DOHH2 (cell line): ENCODE measurements around the gene PES1.

Source experiments
- H3F3A ChIP-seq: fragments of 200-600 bp; sonication (generic), shearing (Covaris generic); 2 replicates; pipeline ENCODE4 v1.6.0; 2016; ENCODE audit warnings: antibody characterized with exemption, mild to moderate bottlenecking; ENCODE audit not compliant: control insufficient read depth, insufficient read depth
- H3K27ac ChIP-seq: fragments of 200-600 bp; sonication (generic); 2 replicates; pipeline ENCODE4 v1.5.1; 2014; ENCODE audit warnings: low read depth, mild to moderate bottlenecking, low read length, moderate library complexity
- H3K27me3 ChIP-seq: fragments of 200-600 bp; sonication (generic); 2 replicates; pipeline ENCODE4 v1.6.1; 2014; ENCODE audit warnings: mild to moderate bottlenecking, low read length, mixed read lengths; ENCODE audit not compliant: control insufficient read depth
- H3K36me3 ChIP-seq: fragments of 200-600 bp; sonication (generic); 2 replicates; pipeline ENCODE4 v1.6.1; 2014; ENCODE audit warnings: mild to moderate bottlenecking, low read length, moderate library complexity, mixed read lengths; ENCODE audit not compliant: control insufficient read depth
- H3K4me1 ChIP-seq: fragments of 200-600 bp; sonication (generic); 2 replicates; pipeline ENCODE4 v1.6.1; 2014; ENCODE audit warnings: mild to moderate bottlenecking, low read length, mixed read lengths; ENCODE audit not compliant: control insufficient read depth
- H3K4me2 ChIP-seq: fragments of 200-600 bp; sonication (generic); 2 replicates; pipeline ENCODE4 v1.6.0; 2014; ENCODE audit warnings: mild to moderate bottlenecking, low read length, moderate library complexity
- H3K4me3 ChIP-seq: fragments of 200-600 bp; sonication (generic); 2 replicates; pipeline ENCODE4 v1.5.1; 2014; ENCODE audit warnings: mild to moderate bottlenecking, low read length, mixed read lengths
- H3K79me2 ChIP-seq: fragments of 200-600 bp; sonication (generic); 2 replicates; pipeline ENCODE4 v1.6.1; 2014; ENCODE audit warnings: mild to moderate bottlenecking, low read length, mixed read lengths; ENCODE audit not compliant: control insufficient read depth
- H3K9me2 ChIP-seq: fragments of 200-600 bp; sonication (generic); replicated peaks from 2 replicates; pipeline ENCODE4 v1.6.1; 2014; ENCODE audit warnings: mild to moderate bottlenecking, low read length, mixed read lengths; ENCODE audit not compliant: control insufficient read depth
- H3K9me3 ChIP-seq: fragments of 200-600 bp; sonication (generic); 2 replicates; pipeline ENCODE4 v1.6.1; 2014; ENCODE audit warnings: antibody characterized with exemption, low read length, mixed read lengths; ENCODE audit not compliant: control insufficient read depth, insufficient read depth
- H4K20me1 ChIP-seq: fragments of 200-600 bp; sonication (generic); 2 replicates; pipeline ENCODE4 v1.6.0; 2014; ENCODE audit warnings: low read depth, mild to moderate bottlenecking, antibody characterized with exemption, low read length, moderate library complexity; ENCODE audit not compliant: control insufficient read depth, insufficient read depth
- EZH2phosphoT487 ChIP-seq: fragments of 200-600 bp; sonication (generic); IDR thresholded peaks from 2 replicates; pipeline ENCODE4 v1.6.1; 2017; ENCODE audit warnings: borderline replicate concordance, mild to moderate bottlenecking, antibody characterized with exemption, low read length, moderate library complexity, mixed read lengths
- TF ChIP-seq, protein P1 (sequence below): fragments of 200-600 bp; sonication (generic); IDR thresholded peaks from one replicate; pipeline ENCODE4 v1.5.1; 2014; ENCODE audit warnings: antibody characterized with exemption, mild to moderate bottlenecking, low read depth, low read length; ENCODE audit not compliant: poor library complexity, severe bottlenecking

PES1 gene

DNA sequence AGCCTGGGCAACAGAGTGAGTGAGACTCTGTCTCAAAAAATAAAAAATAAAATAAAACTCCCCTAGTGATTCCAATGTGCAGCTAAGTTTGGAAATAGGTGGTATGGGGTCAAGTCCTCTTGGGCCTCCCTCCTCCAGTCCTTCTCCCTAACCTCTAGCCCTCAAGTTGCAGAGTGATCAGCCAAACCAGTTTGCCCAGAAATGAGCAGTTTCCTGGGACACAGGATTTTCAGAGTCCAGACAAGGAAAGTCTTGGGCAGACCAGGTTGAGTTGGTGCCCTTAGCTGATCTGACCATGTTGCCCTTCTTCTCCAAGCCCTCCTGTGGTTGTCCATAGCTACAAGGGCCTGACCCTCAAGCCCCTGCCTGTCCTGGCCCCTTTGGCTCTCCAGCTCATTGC is 23.2 kb upstream of the PES1 start:
- Histone ChIP-seq H3K36me3 (no peaks in the 10 kb centered on the region), H4K20me1 (no peaks in the 10 kb centered on the region), H3K27ac (no peak overlapping the region), H3K27me3 (no peaks in the 10 kb centered on the region), H3K4me3 (no peak overlapping the region), H3K9me3 (no peaks in the 10 kb centered on the region), H3K4me1 (peaks cover 1% of the 10 kb centered on the region; the same call in 1 of the 2 replicates), H3K4me2 (no peak overlapping the region), H3K79me2 (no peaks in the 10 kb centered on the region), H3K9me2 (no peaks in the 10 kb centered on the region), H3F3A (no peaks in the 10 kb centered on the region)
- no peak for TF ChIP-seq EZH2phosphoT487
- TF ChIP-seq, protein P1, sequence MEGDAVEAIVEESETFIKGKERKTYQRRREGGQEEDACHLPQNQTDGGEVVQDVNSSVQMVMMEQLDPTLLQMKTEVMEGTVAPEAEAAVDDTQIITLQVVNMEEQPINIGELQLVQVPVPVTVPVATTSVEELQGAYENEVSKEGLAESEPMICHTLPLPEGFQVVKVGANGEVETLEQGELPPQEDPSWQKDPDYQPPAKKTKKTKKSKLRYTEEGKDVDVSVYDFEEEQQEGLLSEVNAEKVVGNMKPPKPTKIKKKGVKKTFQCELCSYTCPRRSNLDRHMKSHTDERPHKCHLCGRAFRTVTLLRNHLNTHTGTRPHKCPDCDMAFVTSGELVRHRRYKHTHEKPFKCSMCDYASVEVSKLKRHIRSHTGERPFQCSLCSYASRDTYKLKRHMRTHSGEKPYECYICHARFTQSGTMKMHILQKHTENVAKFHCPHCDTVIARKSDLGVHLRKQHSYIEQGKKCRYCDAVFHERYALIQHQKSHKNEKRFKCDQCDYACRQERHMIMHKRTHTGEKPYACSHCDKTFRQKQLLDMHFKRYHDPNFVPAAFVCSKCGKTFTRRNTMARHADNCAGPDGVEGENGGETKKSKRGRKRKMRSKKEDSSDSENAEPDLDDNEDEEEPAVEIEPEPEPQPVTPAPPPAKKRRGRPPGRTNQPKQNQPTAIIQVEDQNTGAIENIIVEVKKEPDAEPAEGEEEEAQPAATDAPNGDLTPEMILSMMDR: no peak

DNA sequence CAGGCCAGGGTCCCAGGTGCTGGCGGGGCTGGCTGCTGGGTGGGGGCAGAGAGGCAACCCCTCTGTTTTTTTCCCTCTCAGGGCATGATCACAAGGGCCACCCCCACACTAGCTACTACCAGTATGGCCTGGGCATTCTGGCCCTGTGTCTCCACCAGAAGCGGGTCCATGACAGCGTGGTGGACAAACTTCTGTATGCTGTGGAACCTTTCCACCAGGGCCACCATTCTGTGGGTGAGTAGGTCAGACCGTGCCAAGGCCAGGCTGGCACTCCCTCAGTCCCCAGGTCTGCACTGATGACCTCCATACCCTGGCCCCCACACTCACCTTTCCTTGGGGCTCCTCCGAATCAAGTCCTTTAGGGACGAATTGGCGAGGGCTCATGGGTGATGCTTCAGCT is 22.6 kb upstream of the PES1 start:
- H3K4me1 ChIP-seq: peaks cover 7% of the 10 kb centered on the region
- H3K4me3 ChIP-seq: no peak overlapping the region
- H3K36me3 ChIP-seq: no peaks in the 10 kb centered on the region
- no peaks in the 10 kb centered on the region for H3F3A ChIP-seq
- H3K9me2 ChIP-seq: no peaks in the 10 kb centered on the region
- H3K27ac ChIP-seq: no peak overlapping the region
- no peaks in the 10 kb centered on the region for H3K79me2 ChIP-seq
- H3K27me3 ChIP-seq: no peaks in the 10 kb centered on the region
- H3K9me3 ChIP-seq: no peaks in the 10 kb centered on the region
- TF ChIP-seq EZH2phosphoT487: no peak
- TF ChIP-seq, protein P1: no peak
- no peaks in the 10 kb centered on the region for H4K20me1 ChIP-seq
- no peak overlapping the region for H3K4me2 ChIP-seq

DNA sequence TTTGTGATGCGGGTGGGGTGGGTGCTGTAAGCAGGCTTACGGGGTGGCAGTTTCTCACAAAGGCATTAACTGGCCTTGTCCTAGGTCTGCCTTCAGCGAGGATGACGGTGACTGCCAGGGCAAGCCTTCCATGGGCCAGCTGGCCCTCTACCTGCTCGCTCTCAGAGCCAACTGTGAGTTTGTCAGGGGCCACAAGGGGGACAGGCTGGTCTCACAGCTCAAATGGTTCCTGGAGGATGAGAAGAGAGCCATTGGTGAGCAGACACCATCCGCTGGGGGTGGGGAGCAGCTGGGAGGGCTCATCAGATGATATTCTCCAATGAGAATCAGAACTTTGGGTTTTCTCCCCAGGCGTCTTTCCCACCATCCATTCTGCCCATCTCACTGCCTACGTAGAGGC is 21.1 kb upstream of the PES1 start:
- H3K4me1 ChIP-seq: peaks cover 22% of the 10 kb centered on the region
- H3K36me3 ChIP-seq: no peaks in the 10 kb centered on the region
- H4K20me1 ChIP-seq: no peaks in the 10 kb centered on the region
- H3K4me2 ChIP-seq: no peak overlapping the region
- no peaks in the 10 kb centered on the region for H3K9me2 ChIP-seq
- no peaks in the 10 kb centered on the region; the same call in 1 of the 2 replicates for H3F3A ChIP-seq
- no peak overlapping the region for H3K4me3 ChIP-seq
- H3K27ac ChIP-seq: no peak overlapping the region
- no peaks in the 10 kb centered on the region for H3K27me3 ChIP-seq
- H3K79me2 ChIP-seq: no peaks in the 10 kb centered on the region
- no peak for TF ChIP-seq EZH2phosphoT487
- TF ChIP-seq, protein P1: no peak
- no peaks in the 10 kb centered on the region for H3K9me3 ChIP-seq
